ENCODE measurements around the gene MSI2. TPM values are rescaled to one million over a fixed set of nuclear protein-coding genes. Genes with fewer than 3 reads are reported as not detected.

Gene MSI2
- total RNA-seq, 4 donors from 2014 or later = 9.9 to 18.5 (median 13.8) TPM

DNA sequence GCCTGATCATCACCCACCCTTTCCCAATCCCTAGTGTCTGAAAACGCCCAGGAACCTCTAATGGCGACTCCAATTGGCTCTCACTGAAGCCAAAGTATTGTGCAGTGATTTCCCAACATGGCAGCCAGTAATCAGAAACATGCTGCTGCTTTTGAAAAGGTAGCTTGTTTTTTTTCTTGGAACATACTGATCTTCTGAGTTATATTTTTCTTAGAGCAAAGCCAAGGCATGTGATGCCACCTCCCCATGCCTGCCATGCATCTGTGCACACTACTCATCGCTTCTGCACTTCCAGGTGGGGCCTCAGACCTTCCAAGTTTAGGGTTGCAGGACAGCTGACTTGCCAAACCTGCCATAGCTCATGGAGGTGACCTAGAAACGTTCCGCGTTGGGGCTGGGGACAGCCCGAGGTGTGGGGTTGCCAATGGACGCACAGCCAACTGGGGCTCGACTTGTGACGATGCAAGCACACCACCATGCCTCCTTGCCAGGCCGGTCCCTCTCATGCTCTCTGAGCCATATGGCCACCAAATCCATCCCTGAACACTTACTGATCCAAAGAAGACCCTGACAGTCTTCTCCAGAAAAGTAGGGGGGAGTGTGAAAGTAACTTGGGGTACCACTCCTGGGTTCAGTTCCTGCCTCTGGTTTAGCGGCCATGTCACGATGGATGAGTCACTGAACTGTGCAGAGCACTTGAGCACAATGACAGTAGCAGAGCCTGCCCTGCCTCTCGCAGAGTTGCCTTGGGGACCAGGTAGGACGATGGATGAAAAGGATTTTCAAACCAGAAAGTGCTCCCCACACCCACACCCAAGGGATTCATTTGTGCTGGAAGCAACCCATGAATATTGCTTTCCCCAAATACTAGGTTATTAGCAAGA, 333.1 kb downstream of the MSI2 start:
- intact Hi-C loops (cut with DNase I; ENCODE audit: low total_unique reads) = no loop called here
- WGBS, 2 donors = 89 to 91% methylated on average over 15 of the region's 15 CpGs
- DNase-seq (ENCODE audit: low spot score in 2 of 2) = no peak
- TF ChIP-seq, protein P1, sequence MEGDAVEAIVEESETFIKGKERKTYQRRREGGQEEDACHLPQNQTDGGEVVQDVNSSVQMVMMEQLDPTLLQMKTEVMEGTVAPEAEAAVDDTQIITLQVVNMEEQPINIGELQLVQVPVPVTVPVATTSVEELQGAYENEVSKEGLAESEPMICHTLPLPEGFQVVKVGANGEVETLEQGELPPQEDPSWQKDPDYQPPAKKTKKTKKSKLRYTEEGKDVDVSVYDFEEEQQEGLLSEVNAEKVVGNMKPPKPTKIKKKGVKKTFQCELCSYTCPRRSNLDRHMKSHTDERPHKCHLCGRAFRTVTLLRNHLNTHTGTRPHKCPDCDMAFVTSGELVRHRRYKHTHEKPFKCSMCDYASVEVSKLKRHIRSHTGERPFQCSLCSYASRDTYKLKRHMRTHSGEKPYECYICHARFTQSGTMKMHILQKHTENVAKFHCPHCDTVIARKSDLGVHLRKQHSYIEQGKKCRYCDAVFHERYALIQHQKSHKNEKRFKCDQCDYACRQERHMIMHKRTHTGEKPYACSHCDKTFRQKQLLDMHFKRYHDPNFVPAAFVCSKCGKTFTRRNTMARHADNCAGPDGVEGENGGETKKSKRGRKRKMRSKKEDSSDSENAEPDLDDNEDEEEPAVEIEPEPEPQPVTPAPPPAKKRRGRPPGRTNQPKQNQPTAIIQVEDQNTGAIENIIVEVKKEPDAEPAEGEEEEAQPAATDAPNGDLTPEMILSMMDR (IDR thresholded peaks at IDR 0.05) = no peak
- TF ChIP-seq POLR2A (IDR thresholded peaks at IDR 0.05) = no peak
- H3K4me3 ChIP-seq (ENCODE audit: low read depth, poor library complexity, severe bottlenecking) = no peak overlapping the region

DNA sequence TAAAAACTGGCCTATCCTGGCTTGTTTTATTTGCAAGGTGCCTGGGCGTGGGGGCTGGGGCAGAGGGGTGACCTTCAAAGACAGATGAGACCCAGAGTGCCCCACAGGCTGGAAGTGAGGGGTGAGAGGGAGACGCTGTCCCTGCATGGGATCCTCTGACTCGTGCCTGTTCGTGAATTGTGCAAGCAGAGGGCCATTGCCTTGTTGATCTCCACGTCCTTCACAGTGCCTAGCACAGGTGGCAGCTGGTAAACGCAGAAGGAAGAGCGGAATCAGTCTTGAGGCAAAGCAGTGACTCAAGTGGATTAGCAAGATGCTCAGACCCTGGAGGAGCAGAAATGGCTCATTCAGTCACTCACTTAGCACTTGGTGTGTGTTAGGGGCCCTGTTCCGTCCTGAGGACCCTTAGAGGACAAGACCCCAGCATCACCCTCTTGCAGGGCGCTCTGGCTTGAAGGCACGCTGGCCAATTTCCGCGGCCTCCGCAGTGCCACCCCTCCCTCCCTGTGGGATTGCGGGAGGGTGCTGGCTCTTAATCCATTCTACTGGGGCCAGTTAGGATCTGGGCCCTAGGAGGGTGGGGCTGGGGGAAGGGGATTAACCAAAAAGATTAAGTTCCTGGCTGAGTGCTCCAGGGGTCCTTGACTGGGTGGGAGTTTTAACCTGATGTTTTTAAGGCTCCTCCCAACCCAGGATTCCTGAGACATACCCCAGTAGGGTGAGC, 337.6 kb downstream of the MSI2 start:
- intact Hi-C loops (cut with DNase I; ENCODE audit: low total_unique reads) = no loop called here
- H3K4me3 ChIP-seq (ENCODE audit: low read depth, poor library complexity, severe bottlenecking) = no peak overlapping the region
- no peak for TF ChIP-seq POLR2A (IDR thresholded peaks at IDR 0.05)
- TF ChIP-seq, protein P1 (IDR thresholded peaks at IDR 0.05) = no peak
- no peak for DNase-seq (ENCODE audit: low spot score in 2 of 2)
- WGBS, 2 donors = 95 to 98% methylated on average over 14 of the region's 14 CpGs

- intact Hi-C loops (cut with DNase I; ENCODE audit: low total_unique reads) = no loop called here
- DNase-seq (ENCODE audit: low spot score in 2 of 2) = no peak
- H3K4me3 ChIP-seq (ENCODE audit: low read depth, poor library complexity, severe bottlenecking) = no peak overlapping the region
- WGBS, 2 donors = 97 to 98% methylated on average over 5 of the region's 5 CpGs
- TF ChIP-seq POLR2A (IDR thresholded peaks at IDR 0.05) = no peak
- TF ChIP-seq, protein P1 (IDR thresholded peaks at IDR 0.05) = no peak
Observed at GRCh38 chr17:57594767-57595166, 338.4 kb downstream of the MSI2 start.

- no peak overlapping the region for H3K4me3 ChIP-seq (ENCODE audit: low read depth, poor library complexity, severe bottlenecking)
- intact Hi-C loops (cut with DNase I; ENCODE audit: low total_unique reads) = no loop called here
- TF ChIP-seq, protein P1 (IDR thresholded peaks at IDR 0.05) = no peak
- no peak for TF ChIP-seq POLR2A (IDR thresholded peaks at IDR 0.05)
- no peak for DNase-seq (ENCODE audit: low spot score in 2 of 2)
- 96 to 97% methylated on average over 4 of the region's 4 CpGs for WGBS, 2 donors
Observed at GRCh38 chr17:57595426-57595825, 339.1 kb downstream of the MSI2 start.

DNA sequence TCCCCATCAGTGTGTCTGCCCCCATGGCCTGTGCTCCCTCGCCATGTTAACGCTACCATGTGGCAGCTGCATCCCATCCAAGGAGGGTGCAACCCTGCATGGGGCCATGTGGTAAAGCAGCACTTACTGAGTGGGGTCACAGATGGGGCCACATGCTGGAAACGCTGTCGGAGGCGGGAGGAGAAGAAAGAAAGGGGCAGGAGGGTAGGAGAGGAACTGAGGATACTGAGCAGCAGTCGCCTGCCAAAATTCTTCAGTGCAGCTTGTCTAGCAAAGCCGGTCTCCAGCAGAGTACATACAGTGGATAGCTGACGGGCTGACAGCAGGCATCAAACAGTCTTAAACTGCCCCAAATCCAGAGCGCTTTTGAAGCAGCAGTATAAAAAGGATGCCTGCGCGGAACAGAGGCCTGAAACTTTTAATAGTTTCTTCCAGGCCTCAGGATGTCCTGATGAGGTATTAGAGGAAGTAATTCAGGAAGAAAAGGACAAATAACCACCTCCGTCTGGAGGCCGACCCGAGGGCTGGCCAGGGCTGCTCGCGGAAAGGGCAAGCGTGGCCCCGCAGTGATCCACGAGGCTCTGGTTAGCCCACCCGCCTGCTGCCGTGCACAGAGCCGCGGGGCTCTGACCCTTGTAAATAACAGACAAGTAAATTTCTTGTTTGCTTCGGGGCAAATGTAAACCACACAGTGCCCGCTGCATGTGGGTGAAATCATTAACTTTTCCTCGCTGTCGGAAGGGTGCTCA, 339.8 kb downstream of the MSI2 start:
- no peak for DNase-seq (ENCODE audit: low spot score in 2 of 2)
- TF ChIP-seq, protein P1 (IDR thresholded peaks at IDR 0.05) = no peak
- TF ChIP-seq POLR2A (IDR thresholded peaks at IDR 0.05) = no peak
- intact Hi-C loops (cut with DNase I; ENCODE audit: low total_unique reads) = no loop called here
- H3K4me3 ChIP-seq (ENCODE audit: low read depth, poor library complexity, severe bottlenecking) = no peak overlapping the region
- 73 to 88% methylated on average over 27 of the region's 27 CpGs for WGBS, 2 donors
